GM18861 (cell line): Measurements from ENCODE around the gene SIPA1.
A peak's percentile ranks its signal among the peaks of the same experiment; 100 is the strongest.
"Not testable (repeated sequence)": the region's sequence is repeated elsewhere in the genome, so short reads cannot be mapped to it uniquely, and the experiment has no call there.

Experiments
- ATAC-seq: cut with Tn5 transposase; IDR thresholded peaks from one replicate; pipeline ENCODE4 v1.9.1; 2021; ENCODE audit not compliant: unreplicated experiment

Gene SIPA1

GRCh38 chr11:65623852-65624616 is 13.9 kb upstream of the SIPA1 start:
- ATAC-seq, result no peak

- no peak for ATAC-seq
These were observed 12.8 kb upstream of the SIPA1 start for GRCh38 chr11:65624931-65625627.

GRCh38 chr11:65625628-65626342 is 12.1 kb upstream of the SIPA1 start:
- no peak for ATAC-seq

GRCh38 chr11:65627202-65627601 is 10.7 kb upstream of the SIPA1 start:
- ATAC-seq, result no peak

- ATAC-seq, result no peak
These were observed 8.3 kb upstream of the SIPA1 start for GRCh38 chr11:65629579-65629978.

- no peak for ATAC-seq
These were observed 7.7 kb upstream of the SIPA1 start for GRCh38 chr11:65630215-65630614.

- no peak for ATAC-seq
These were observed 4.4 kb upstream of the SIPA1 start for GRCh38 chr11:65633390-65634108.

- ATAC-seq, result no peak
These were observed 3.8 kb upstream of the SIPA1 start for GRCh38 chr11:65634109-65634436.

GRCh38 chr11:65634440-65634839 is 3.5 kb upstream of the SIPA1 start:
- no peak for ATAC-seq

- ATAC-seq, result no peak
These were observed 2.8 kb upstream of the SIPA1 start for GRCh38 chr11:65634905-65635731.

- no peak for ATAC-seq
These were observed 1.5 kb upstream of the SIPA1 start for GRCh38 chr11:65636108-65637031.

GRCh38 chr11:65637032-65637557 is 806 bp upstream of the SIPA1 start:
- no peak for ATAC-seq

GRCh38 chr11:65639228-65639597 is 1.3 kb downstream of the SIPA1 start:
- not testable (repeated sequence) for ATAC-seq

- peak; percentile 38 for ATAC-seq
These were observed 2.0 kb downstream of the SIPA1 start for GRCh38 chr11:65639623-65640482.

GRCh38 chr11:65640483-65641296 is 2.8 kb downstream of the SIPA1 start:
- ATAC-seq, result no peak

- ATAC-seq, result no peak
These were observed 3.6 kb downstream of the SIPA1 start for GRCh38 chr11:65641297-65642013.
